Smooth muscle cell (in vitro differentiated cells): ENCODE results near the gene GNG11. TPM values are rescaled to one million over a fixed set of nuclear protein-coding genes. Genes with fewer than 3 reads are reported as not detected.
"Not testable (repeated sequence)": the region's sequence is repeated elsewhere in the genome, so short reads cannot be mapped to it uniquely, and the experiment has no call there.

Experiments used
- DNase-seq: peaks from one replicate; lab custom pipeline; 2025; ENCODE audit not compliant: unreplicated experiment; lab: John Stamatoyannopoulos, UW
- H2AFZ ChIP-seq: fragments of 200-600 bp; sonication (generic); 2 replicates; pipeline ENCODE4 v1.6.0; 2016; ENCODE audit warnings: antibody characterized with exemption, low read depth, mild to moderate bottlenecking
- H3F3A ChIP-seq: fragments of 200-600 bp; sonication (generic); 2 replicates; pipeline ENCODE4 v1.6.0; 2017; ENCODE audit warnings: antibody characterized with exemption, low read depth
- H3K27ac ChIP-seq: fragments of 200-600 bp; sonication (generic); 2 replicates; pipeline ENCODE4 v1.5.1; 2016; ENCODE audit warnings: low read depth, mild to moderate bottlenecking
- H3K27me3 ChIP-seq: fragments of 200-600 bp; sonication (generic); 2 replicates; pipeline ENCODE4 v1.6.1; 2016; ENCODE audit warnings: low read depth, mild to moderate bottlenecking
- H3K36me3 ChIP-seq: fragments of 200-600 bp; sonication (generic); 2 replicates; pipeline ENCODE4 v1.5.1; 2016; ENCODE audit warnings: low read depth
- H3K4me1 ChIP-seq: fragments of 200-600 bp; sonication (generic); 2 replicates; pipeline ENCODE4 v1.5.1; 2016; ENCODE audit warnings: low read depth
- H3K4me2 ChIP-seq: fragments of 200-600 bp; sonication (generic); 2 replicates; pipeline ENCODE4 v1.6.0; 2016; ENCODE audit warnings: mild to moderate bottlenecking
- H3K4me3 ChIP-seq: fragments of 200-600 bp; sonication (generic); 2 replicates; pipeline ENCODE4 v1.5.1; 2016; ENCODE audit warnings: mild to moderate bottlenecking
- H3K79me2 ChIP-seq: fragments of 200-600 bp; sonication (generic); 2 replicates; pipeline ENCODE4 v1.6.0; 2016; ENCODE audit warnings: low read depth, mild to moderate bottlenecking
- H3K9ac ChIP-seq: fragments of 200-600 bp; sonication (generic); 2 replicates; pipeline ENCODE4 v1.6.0; 2016; ENCODE audit warnings: low read depth
- H3K9me3 ChIP-seq: fragments of 200-600 bp; sonication (generic); replicated peaks from 2 replicates; pipeline ENCODE4 v1.5.1; 2016; ENCODE audit warnings: low read depth
- H4K20me1 ChIP-seq: fragments of 200-600 bp; sonication (generic); 2 replicates; pipeline ENCODE4 v1.6.0; 2016; ENCODE audit warnings: low read depth
- CTCF ChIP-seq: fragments of 200-600 bp; sonication (generic); IDR thresholded peaks from 2 replicates; pipeline ENCODE4 v1.5.1; 2017; ENCODE audit warnings: borderline replicate concordance, mild to moderate bottlenecking, antibody characterized with exemption; ENCODE audit not compliant: insufficient read depth, poor library complexity, severe bottlenecking
- WGBS: methylation state at CpG from one replicate; pipeline ENCODE4 v1.1.7; 2016; ENCODE audit warnings: low lambda C conversion rate; 5-methylcytosine and 5-hydroxymethylcytosine counted together
- polyA plus RNA-seq: library from polyadenylated mRNA; unstranded; fragments of >200 nt; fragmentation: Nextera tagmentation; extraction: Ambion mirVana; gene quantifications from 2 replicates; pipeline ENCODE4 v1.2.1, GENCODE V29; 2016
- total RNA-seq: library from RNA; depleted of rRNA; stranded (reverse); fragments of >200 nt; gene quantifications from 2 replicates; pipeline ENCODE4 v1.2.3, GENCODE V29; 2014

Gene GNG11
- total and polyA plus RNA-seq, 2 experiments from 2014 or later: 13.4 to 31.2 TPM

- no peak for DNase-seq
- Histone ChIP-seq H3F3A (no peaks in the 10 kb centered on the region), H3K4me1 (peaks cover 3% of the 10 kb centered on the region), H3K4me3 (no peak overlapping the region), H3K27ac (no peak overlapping the region), H3K4me2 (peak overlapping the region; percentile 3), H3K27me3 (no peaks in the 10 kb centered on the region), H3K79me2 (no peaks in the 10 kb centered on the region), H2AFZ (no peak overlapping the region), H3K36me3 (no peaks in the 10 kb centered on the region), H3K9me3 (no peaks in the 10 kb centered on the region), H4K20me1 (no peaks in the 10 kb centered on the region), H3K9ac (no peak overlapping the region)
- no peak for TF ChIP-seq CTCF
- 59% methylated on average over 7 of the region's 7 CpGs for WGBS
Observed at GRCh38 chr7:93914581-93915066, 6.9 kb upstream of the GNG11 start.

- H3K4me3 ChIP-seq, DNase-seq, H3K79me2 ChIP-seq, H2AFZ ChIP-seq, H3F3A ChIP-seq, H4K20me1 ChIP-seq, H3K4me1 ChIP-seq, H3K27me3 ChIP-seq, H3K36me3 ChIP-seq, H3K9ac ChIP-seq, H3K27ac ChIP-seq, H3K9me3 ChIP-seq: not testable (repeated sequence)
- WGBS: 81% methylated on average over 3 of the region's 3 CpGs
- H3K4me2 ChIP-seq: peak overlapping the region; percentile 3
Observed at GRCh38 chr7:93915206-93915842, 6.2 kb upstream of the GNG11 start.

GRCh38 chr7:93915888-93916287 lies 5.6 kb upstream of the GNG11 start:
- H3K27ac ChIP-seq, H3K9ac ChIP-seq, H3K79me2 ChIP-seq, H3F3A ChIP-seq, H3K4me2 ChIP-seq, DNase-seq, H3K36me3 ChIP-seq, H3K4me1 ChIP-seq, H4K20me1 ChIP-seq, H3K27me3 ChIP-seq, H3K9me3 ChIP-seq, H2AFZ ChIP-seq, H3K4me3 ChIP-seq: not testable (repeated sequence)

- H3K9me3 ChIP-seq, H3K4me3 ChIP-seq, H3K4me2 ChIP-seq, DNase-seq, H3K9ac ChIP-seq, H2AFZ ChIP-seq, H3K79me2 ChIP-seq, H3K27me3 ChIP-seq, H3K36me3 ChIP-seq, H3F3A ChIP-seq, H3K27ac ChIP-seq, H4K20me1 ChIP-seq: not testable (repeated sequence)
- peaks cover 12% of the 10 kb centered on the region for H3K4me1 ChIP-seq
- 48% methylated on average over 4 of the region's 4 CpGs for WGBS
Observed at GRCh38 chr7:93916315-93916714, 5.2 kb upstream of the GNG11 start.

- Histone ChIP-seq H3K27ac (peak overlapping the region; percentile 76), H3K79me2 (peaks cover 17% of the 10 kb centered on the region), H3K9ac (no peak overlapping the region), H2AFZ (peak overlapping the region; percentile 68), H3K9me3 (no peaks in the 10 kb centered on the region), H3K4me1 (peaks cover 24% of the 10 kb centered on the region), H3K4me3 (peak overlapping the region; percentile 11), H3K27me3 (no peaks in the 10 kb centered on the region), H3K36me3 (no peaks in the 10 kb centered on the region), H3F3A (peaks cover 7% of the 10 kb centered on the region), H4K20me1 (no peaks in the 10 kb centered on the region), H3K4me2 (peak overlapping the region; percentile 85)
- WGBS: 87% methylated on average over 6 of the region's 6 CpGs
- no peak for DNase-seq
- TF ChIP-seq CTCF: no peak
Observed at GRCh38 chr7:93920496-93921182, 896 bp upstream of the GNG11 start.
